HEK293 (cell line): ENCODE results near the gene HIGD1A.

ENCODE experiments used
- CTCF ChIA-PET: fragments of 350-600 bp; formaldehyde crosslinking; extraction: SDS; loops from one replicate; lab custom pipeline; 2021; ENCODE audit warnings: antibody characterized with exemption; lab: Yijun Ruan, JAX
- POLR2A ChIA-PET: fragments of 300-600 bp; formaldehyde crosslinking; extraction: SDS; loops from one replicate; lab custom pipeline; 2020; ENCODE audit warnings: antibody characterized with exemption, inconsistent platforms; lab: Yijun Ruan, JAX
- H3K27ac ChIP-seq: fragments of 200-500 bp; sonication (Bioruptor generic); 2 replicates; pipeline ENCODE4 v1.5.1; 2014; ENCODE audit warnings: low read depth, low read length, control low read depth, inconsistent platforms; ENCODE audit errors: extremely low read depth
- H3K36me3 ChIP-seq, 2 experiments: fragments of 200-500 bp in 1 of 2; sonication (Bioruptor generic) in 1 of 2; 1 replicate in 1 of 2; 2 replicates in 1 of 2; pipeline ENCODE4 v1.5.1; 2014 to 2017; ENCODE audit warnings: inconsistent platforms in 2 of 2, low read length in 2 of 2; ENCODE audit not compliant: control insufficient read depth in 2 of 2, insufficient read depth in 1 of 2
- H3K4me1 ChIP-seq: fragments of 200-500 bp; sonication (Bioruptor generic); 2 replicates; pipeline ENCODE4 v1.5.1; 2014; ENCODE audit warnings: mild to moderate bottlenecking, low read length, inconsistent platforms; ENCODE audit not compliant: control insufficient read depth, insufficient read depth
- H3K4me3 ChIP-seq: 2 replicates; pipeline ENCODE4 v1.5.1; 2011; ENCODE audit warnings: low read depth, mild to moderate bottlenecking, control low read depth, low read length, moderate library complexity
- H3K9me3 ChIP-seq: fragments of 200-500 bp; sonication (Bioruptor generic); 2 replicates; pipeline ENCODE4 v1.5.1; 2014; ENCODE audit warnings: low read depth, low read length, inconsistent platforms; ENCODE audit not compliant: control insufficient read depth, insufficient read depth
- GLI2 ChIP-seq: fragments of 450-650 bp; formaldehyde crosslinking; IDR thresholded peaks from 2 replicates; pipeline ENCODE4; 2017; ENCODE audit warnings: missing biosample characterization, missing genetic modification characterization, low read depth, borderline replicate concordance
- HOXA7 ChIP-seq: sonication (generic); formaldehyde crosslinking; IDR thresholded peaks from 2 replicates; pipeline ENCODE4 v1.8.1; 2022; ENCODE audit warnings: missing genetic modification reagents, borderline replicate concordance
- HOXD13 ChIP-seq: sonication (generic); formaldehyde crosslinking; IDR thresholded peaks from 2 replicates; pipeline ENCODE4 v1.8.0; 2022; ENCODE audit warnings: missing genetic modification reagents, borderline replicate concordance
- PRDM1 ChIP-seq: fragments of 450-650 bp; formaldehyde crosslinking; IDR thresholded peaks from 2 replicates; pipeline ENCODE4; 2016; ENCODE audit warnings: missing biosample characterization, missing genetic modification characterization
- PRDM4 ChIP-seq: fragments of 450-650 bp; formaldehyde crosslinking; IDR thresholded peaks from 2 replicates; pipeline ENCODE4 v1.5.1; 2017; ENCODE audit warnings: missing biosample characterization, missing genetic modification characterization
- SALL2 ChIP-seq: fragments of 450-650 bp; formaldehyde crosslinking; IDR thresholded peaks from 2 replicates; pipeline ENCODE4 v1.5.0; 2017; ENCODE audit warnings: missing biosample characterization, mild to moderate bottlenecking, missing genetic modification characterization, borderline replicate concordance
- TCF7L2 ChIP-seq: IDR thresholded peaks from 2 replicates; pipeline ENCODE4 v1.6.1; 2011; ENCODE audit warnings: low read depth, mild to moderate bottlenecking, inconsistent platforms, low read length, moderate library complexity, borderline replicate concordance
- WT1 ChIP-seq: fragments of 450-650 bp; formaldehyde crosslinking; IDR thresholded peaks from 2 replicates; pipeline ENCODE4 v1.5.1; 2016; ENCODE audit warnings: missing biosample characterization, missing genetic modification characterization
- YY2 ChIP-seq: fragments of 450-650 bp; formaldehyde crosslinking; IDR thresholded peaks from 2 replicates; pipeline ENCODE4 v1.5.1; 2016; ENCODE audit warnings: missing biosample characterization, missing genetic modification characterization
- ZFHX2 ChIP-seq: fragments of 450-650 bp; formaldehyde crosslinking; conservative IDR thresholded peaks from 2 replicates; pipeline ENCODE4 v1.5.1; 2016; ENCODE audit warnings: missing biosample characterization, missing genetic modification characterization
- ZNF23 ChIP-seq: fragments of 450-650 bp; formaldehyde crosslinking; IDR thresholded peaks from 2 replicates; pipeline ENCODE4 v1.5.1; 2016; ENCODE audit warnings: missing biosample characterization, missing genetic modification characterization, borderline replicate concordance
- ZNF266 ChIP-seq: fragments of 450-650 bp; formaldehyde crosslinking; IDR thresholded peaks from 2 replicates; pipeline ENCODE4 v1.5.1; 2016; ENCODE audit warnings: missing biosample characterization, missing genetic modification characterization, low read depth
- ZNF274 ChIP-seq, 2 experiments: fragments of 200-500 bp in 1 of 2; fragments of 450-650 bp in 1 of 2; sonication (Bioruptor generic) in 1 of 2; formaldehyde crosslinking in 1 of 2; IDR thresholded peaks; 2 replicates each; pipeline versions ENCODE4 v1.5.1 to v1.6.1; 2014 to 2016; ENCODE audit warnings: borderline replicate concordance in 1 of 2, inconsistent platforms in 1 of 2, low read length in 1 of 2, missing biosample characterization in 1 of 2, missing genetic modification characterization in 1 of 2
- ZNF311 ChIP-seq: fragments of 450-650 bp; formaldehyde crosslinking; IDR thresholded peaks from 2 replicates; pipeline ENCODE4 v1.5.1; 2017; ENCODE audit warnings: missing biosample characterization, missing genetic modification characterization, borderline replicate concordance
- ZNF426 ChIP-seq: fragments of 450-650 bp; formaldehyde crosslinking; IDR thresholded peaks from 2 replicates; pipeline ENCODE4 v1.5.1; 2017; ENCODE audit warnings: missing biosample characterization, missing genetic modification characterization, mild to moderate bottlenecking, inconsistent platforms, moderate library complexity
- ZNF518A ChIP-seq: fragments of 450-650 bp; formaldehyde crosslinking; conservative IDR thresholded peaks from 2 replicates; pipeline ENCODE4 v1.5.1; 2016; ENCODE audit warnings: low read depth, missing biosample characterization, missing genetic modification characterization
- ZNF549 ChIP-seq: fragments of 450-650 bp; IDR thresholded peaks from 2 replicates; pipeline ENCODE4 v1.5.1; 2018; ENCODE audit warnings: missing biosample characterization, missing genetic modification characterization, mild to moderate bottlenecking, inconsistent platforms, moderate library complexity
- ZNF558 ChIP-seq: fragments of 450-650 bp; formaldehyde crosslinking; IDR thresholded peaks from 2 replicates; pipeline ENCODE4 v1.5.1; 2016; ENCODE audit warnings: missing biosample characterization, missing genetic modification characterization
- ZNF623 ChIP-seq: fragments of 450-650 bp; formaldehyde crosslinking; IDR thresholded peaks from 2 replicates; pipeline ENCODE4 v1.5.1; 2016; ENCODE audit warnings: missing biosample characterization, missing genetic modification characterization
- ZNF768 ChIP-seq: fragments of 450-650 bp; formaldehyde crosslinking; IDR thresholded peaks from 2 replicates; pipeline ENCODE4 v1.5.1; 2018; ENCODE audit warnings: missing biosample characterization, mild to moderate bottlenecking, missing genetic modification characterization
- ZNF785 ChIP-seq: fragments of 450-650 bp; formaldehyde crosslinking; IDR thresholded peaks from 2 replicates; pipeline ENCODE4 v1.5.1; 2016; ENCODE audit warnings: missing biosample characterization, missing genetic modification characterization

The HIGD1A gene

GRCh38 chr3:42853739-42854302 lies 49.5 kb upstream of the HIGD1A start:
- Histone ChIP-seq H3K27ac (no peak overlapping the region), H3K36me3 (no peaks in the 10 kb centered on the region), H3K4me3 (no peak overlapping the region), H3K4me1 (no peaks in the 10 kb centered on the region), H3K9me3 (no peaks in the 10 kb centered on the region)
- POLR2A ChIA-PET: no interaction called here
- TF ChIP-seq HOXD13: no peak
- peak; percentile 14; the same call in 1 of the 2 replicates for TF ChIP-seq TCF7L2
- CTCF ChIA-PET: no interaction called here

GRCh38 chr3:42853056-42853455 lies 48.8 kb upstream of the HIGD1A start:
- Histone ChIP-seq H3K27ac (no peak overlapping the region), H3K9me3 (no peaks in the 10 kb centered on the region), H3K4me1 (no peaks in the 10 kb centered on the region), H3K36me3 (no peaks in the 10 kb centered on the region), H3K4me3 (no peak overlapping the region)
- TF ChIP-seq ZNF23 (tag by site-specific recombination): no peak
- TF ChIP-seq ZNF274 (IDR thresholded peaks at IDR 0.05; ENCODE audit: low read length): no peak
- TF ChIP-seq ZNF274 (tag by site-specific recombination; IDR thresholded peaks at IDR 0.05; ENCODE audit: borderline replicate concordance): no peak
- no peak for TF ChIP-seq PRDM4 (tag by site-specific recombination)
- no peak for TF ChIP-seq TCF7L2
- no peak for TF ChIP-seq WT1 (tag by site-specific recombination)
- TF ChIP-seq ZNF768 (tag by site-specific recombination): 0 out of 2 replicates have a peak, but pooled peaks have one; percentile 26
- POLR2A ChIA-PET: no interaction called here
- CTCF ChIA-PET: interaction anchor here (0.7 to 1.6 kb wide), 2 partner anchors 8 to 14 kb away, joined by 3 to 6 read pairs; no protein-coding TSS in a partner anchor

GRCh38 chr3:42852441-42852840 lies 48.2 kb upstream of the HIGD1A start:
- Histone ChIP-seq H3K27ac (no peak overlapping the region), H3K4me1 (no peaks in the 10 kb centered on the region), H3K4me3 (no peak overlapping the region), H3K9me3 (no peaks in the 10 kb centered on the region), H3K36me3 (no peaks in the 10 kb centered on the region)
- CTCF ChIA-PET: interaction anchor here (0.6 to 1.9 kb wide), 4 partner anchors 8 to 22 kb away, joined by 3 to 8 read pairs (median 4); no protein-coding TSS in a partner anchor
- POLR2A ChIA-PET: no interaction called here
- TF ChIP-seq ZNF426: no peak
- no peak for TF ChIP-seq ZNF311 (tag by site-specific recombination)
- no peak for TF ChIP-seq SALL2
- TF ChIP-seq ZFHX2 (tag by site-specific recombination): no peak
- TF ChIP-seq YY2 (tag by site-specific recombination): no peak
- no peak for TF ChIP-seq ZNF266 (tag by site-specific recombination)
- TF ChIP-seq PRDM1: no peak
- TF ChIP-seq GLI2 (tag by site-specific recombination): no peak
- TF ChIP-seq ZNF549 (tag by site-specific recombination): no peak
- no peak for TF ChIP-seq ZNF785 (tag by site-specific recombination)
- no peak for TF ChIP-seq ZNF558
- no peak for TF ChIP-seq ZNF623 (tag by site-specific recombination)
- no peak for TF ChIP-seq HOXA7 (CRISPR knock-in tag)
- no peak for TF ChIP-seq ZNF518A (tag by site-specific recombination)
- TF ChIP-seq, all 188 proteins: peak for 0
